Measurements from ENCODE around the gene MYLK4. TPM values are rescaled to one million over a fixed set of nuclear protein-coding genes. Genes with fewer than 3 reads are reported as not detected.

The MYLK4 gene
- total RNA-seq, 4 donors from 2014 or later, result 0.42 to 0.98 (median 0.52) TPM

DNA sequence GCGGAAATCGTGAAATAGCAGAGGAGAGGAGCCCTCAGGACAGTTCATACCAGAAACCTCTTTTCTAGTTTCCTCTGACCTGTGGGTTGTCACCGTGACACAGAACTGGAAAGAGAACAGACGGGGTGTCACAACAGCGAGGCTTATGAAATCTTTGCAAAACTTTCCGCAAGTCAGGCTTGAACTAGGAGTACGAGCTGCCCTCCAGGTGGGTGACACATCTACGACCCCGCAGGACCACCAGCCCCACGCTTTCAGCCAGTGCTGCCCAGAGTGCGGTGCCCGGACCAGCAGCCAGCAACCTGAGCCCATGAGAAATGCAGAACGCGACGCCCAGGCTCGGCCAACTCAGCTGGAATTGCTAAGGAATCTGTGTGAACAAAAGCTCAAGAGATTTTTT is 45.2 kb upstream of the MYLK4 start:
- no peak for DNase-seq (ENCODE audit: low spot score in 2 of 2)
- Histone ChIP-seq H3K9me3 (no peaks in the 10 kb centered on the region), H3K4me3 (no peak overlapping the region), H3K4me1 (peaks cover 0 to 25% (median 6%) of the 10 kb centered on the region in 4 donors), H3K36me3 (peaks cover 0 to 8% (median 0%) of the 10 kb centered on the region in 3 donors), H3K27ac (no peak overlapping the region), H3K27me3 (no peaks in the 10 kb centered on the region)
- TF ChIP-seq EP300 (IDR thresholded peaks at IDR 0.05), result no peak
- TF ChIP-seq POLR2A (IDR thresholded peaks at IDR 0.05), result no peak
- TF ChIP-seq, protein P1, sequence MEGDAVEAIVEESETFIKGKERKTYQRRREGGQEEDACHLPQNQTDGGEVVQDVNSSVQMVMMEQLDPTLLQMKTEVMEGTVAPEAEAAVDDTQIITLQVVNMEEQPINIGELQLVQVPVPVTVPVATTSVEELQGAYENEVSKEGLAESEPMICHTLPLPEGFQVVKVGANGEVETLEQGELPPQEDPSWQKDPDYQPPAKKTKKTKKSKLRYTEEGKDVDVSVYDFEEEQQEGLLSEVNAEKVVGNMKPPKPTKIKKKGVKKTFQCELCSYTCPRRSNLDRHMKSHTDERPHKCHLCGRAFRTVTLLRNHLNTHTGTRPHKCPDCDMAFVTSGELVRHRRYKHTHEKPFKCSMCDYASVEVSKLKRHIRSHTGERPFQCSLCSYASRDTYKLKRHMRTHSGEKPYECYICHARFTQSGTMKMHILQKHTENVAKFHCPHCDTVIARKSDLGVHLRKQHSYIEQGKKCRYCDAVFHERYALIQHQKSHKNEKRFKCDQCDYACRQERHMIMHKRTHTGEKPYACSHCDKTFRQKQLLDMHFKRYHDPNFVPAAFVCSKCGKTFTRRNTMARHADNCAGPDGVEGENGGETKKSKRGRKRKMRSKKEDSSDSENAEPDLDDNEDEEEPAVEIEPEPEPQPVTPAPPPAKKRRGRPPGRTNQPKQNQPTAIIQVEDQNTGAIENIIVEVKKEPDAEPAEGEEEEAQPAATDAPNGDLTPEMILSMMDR (IDR thresholded peaks at IDR 0.05), result no peak
- 82 to 90% methylated on average over 16 of the region's 16 CpGs for WGBS, 2 donors

DNA sequence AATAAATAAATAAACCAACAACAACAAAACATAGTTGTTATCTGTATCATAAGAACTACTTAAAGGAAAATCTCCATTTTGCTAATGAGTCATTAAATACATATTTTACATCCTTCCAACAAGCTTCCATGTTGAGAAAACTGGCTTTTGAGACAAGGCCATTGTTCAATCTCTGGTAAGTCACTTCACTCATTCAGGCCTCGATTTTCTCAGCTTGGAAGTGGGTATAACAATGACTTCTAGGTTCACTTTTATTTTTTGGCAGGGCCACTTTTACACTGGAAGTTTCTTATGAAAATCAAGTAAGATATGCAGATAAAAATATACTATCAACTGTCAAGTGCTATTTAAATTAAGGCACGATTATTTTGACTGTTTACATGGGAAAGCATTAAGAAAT is 44.4 kb upstream of the MYLK4 start:
- peaks cover 0 to 4% (median 0%) of the 10 kb centered on the region in 3 donors for H3K36me3 ChIP-seq
- H3K4me3 ChIP-seq, result no peak overlapping the region

DNA sequence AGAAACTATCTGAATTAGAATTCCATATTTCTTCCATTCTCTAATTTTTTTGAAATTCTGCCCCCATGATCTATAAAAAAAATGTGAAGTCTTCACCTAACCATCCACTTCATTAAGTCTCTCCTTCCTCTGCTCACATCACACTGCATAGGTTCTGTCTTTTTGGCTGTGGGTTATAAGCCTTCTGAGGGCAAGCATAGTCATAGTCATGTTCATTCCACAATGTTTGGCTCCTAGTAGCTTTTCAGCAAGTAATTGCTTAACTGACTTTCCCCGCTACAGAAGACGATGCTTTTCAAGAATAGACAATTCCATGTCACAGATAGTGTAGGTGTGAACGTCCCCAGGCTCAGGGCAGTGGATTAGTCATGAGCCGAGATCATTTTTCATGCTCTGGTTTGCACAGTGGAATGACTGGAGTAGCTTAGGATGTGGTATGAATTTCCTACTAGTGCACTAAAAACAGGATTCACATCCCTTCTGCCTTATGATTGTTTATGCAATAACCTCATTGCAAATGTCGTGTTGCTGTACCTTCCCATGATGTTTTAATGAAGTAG is 43.5 kb upstream of the MYLK4 start:
- peaks cover 0 to 35% (median 13%) of the 10 kb centered on the region in 4 donors for H3K4me1 ChIP-seq
- peaks cover 0 to 4% (median 0%) of the 10 kb centered on the region in 3 donors for H3K36me3 ChIP-seq
- H3K4me3 ChIP-seq, result no peak overlapping the region
- H3K9me3 ChIP-seq, result no peaks in the 10 kb centered on the region
- DNase-seq (ENCODE audit: low spot score in 2 of 2), result no peak
- 87 to 94% methylated on average over 5 of the region's 5 CpGs for WGBS, 2 donors
- H3K27me3 ChIP-seq, result no peaks in the 10 kb centered on the region
- no peak overlapping the region for H3K27ac ChIP-seq
- TF ChIP-seq, protein P1 (IDR thresholded peaks at IDR 0.05), result no peak
- TF ChIP-seq EP300 (IDR thresholded peaks at IDR 0.05), result no peak
- no peak for TF ChIP-seq POLR2A (IDR thresholded peaks at IDR 0.05)

More for the DNA sequence above, 44.4 kb upstream of the MYLK4 start:
- TF ChIP-seq, protein P1 (IDR thresholded peaks at IDR 0.05), result no peak
- TF ChIP-seq POLR2A (IDR thresholded peaks at IDR 0.05), result no peak
- TF ChIP-seq EP300 (IDR thresholded peaks at IDR 0.05), result no peak
- H3K4me1 ChIP-seq, result peaks cover 0 to 33% (median 13%) of the 10 kb centered on the region in 4 donors
- H3K27me3 ChIP-seq, result no peaks in the 10 kb centered on the region
- H3K27ac ChIP-seq, result no peak overlapping the region
- no peaks in the 10 kb centered on the region for H3K9me3 ChIP-seq
- DNase-seq (ENCODE audit: low spot score in 2 of 2), result no peak
- WGBS, 2 donors, result 85 to 94% methylated on average over 2 of the region's 2 CpGs

DNA sequence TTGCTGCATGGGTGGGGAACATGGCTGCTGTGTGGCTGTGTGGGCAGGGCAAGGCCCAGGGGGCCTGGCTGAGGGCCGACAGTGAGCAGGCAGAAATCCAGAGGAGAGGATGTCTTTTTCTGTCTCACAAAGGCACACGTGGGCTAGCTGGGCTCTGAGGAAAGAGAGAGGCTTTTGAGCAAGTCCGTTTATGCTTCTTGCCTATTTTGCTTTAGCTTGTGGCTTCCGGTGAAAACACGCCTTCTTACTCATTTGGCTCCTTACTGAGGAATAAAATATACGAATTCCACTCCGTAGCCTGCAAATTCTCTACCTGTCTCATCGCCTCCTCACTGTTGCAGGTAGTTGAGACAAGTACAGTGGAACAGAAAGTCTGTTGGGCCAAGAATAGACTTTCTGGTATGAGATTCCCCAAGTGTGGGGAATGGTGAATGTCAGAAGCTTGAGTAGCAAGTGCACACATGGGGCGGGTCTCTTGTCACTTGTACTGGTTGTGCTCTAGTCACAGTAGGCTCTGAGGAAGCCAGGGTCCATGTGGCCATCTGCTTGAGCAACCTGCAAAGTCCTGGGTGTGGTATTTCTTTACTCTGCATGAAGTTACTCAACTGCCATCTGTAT is 42.9 kb upstream of the MYLK4 start:
- WGBS, 2 donors, result 52 to 70% methylated on average over 9 of the region's 9 CpGs
- no peak for DNase-seq (ENCODE audit: low spot score in 2 of 2)
- TF ChIP-seq EP300 (IDR thresholded peaks at IDR 0.05) (no peak), POLR2A (IDR thresholded peaks at IDR 0.05) (no peak)
- TF ChIP-seq, protein P1 (IDR thresholded peaks at IDR 0.05), result no peak

More for the DNA sequence above, 42.9 kb upstream of the MYLK4 start:
- Histone ChIP-seq H3K4me1 (peaks cover 0 to 35% (median 13%) of the 10 kb centered on the region in 4 donors), H3K27ac (no peak overlapping the region), H3K9me3 (no peaks in the 10 kb centered on the region), H3K4me3 (no peak overlapping the region), H3K36me3 (peaks cover 0 to 4% (median 0%) of the 10 kb centered on the region in 3 donors), H3K27me3 (no peaks in the 10 kb centered on the region)
